ENCODE data around the gene NUP37. TPM values are rescaled to one million over a fixed set of nuclear protein-coding genes. Genes with fewer than 3 reads are reported as not detected.
"Not testable (repeated sequence)": the region's sequence is repeated elsewhere in the genome, so short reads cannot be mapped to it uniquely, and the experiment has no call there.

Gene NUP37, protein sequence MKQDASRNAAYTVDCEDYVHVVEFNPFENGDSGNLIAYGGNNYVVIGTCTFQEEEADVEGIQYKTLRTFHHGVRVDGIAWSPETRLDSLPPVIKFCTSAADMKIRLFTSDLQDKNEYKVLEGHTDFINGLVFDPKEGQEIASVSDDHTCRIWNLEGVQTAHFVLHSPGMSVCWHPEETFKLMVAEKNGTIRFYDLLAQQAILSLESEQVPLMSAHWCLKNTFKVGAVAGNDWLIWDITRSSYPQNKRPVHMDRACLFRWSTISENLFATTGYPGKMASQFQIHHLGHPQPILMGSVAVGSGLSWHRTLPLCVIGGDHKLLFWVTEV
- total RNA-seq (10 to 100 TPM; 20.4 to 20.5 TPM), polyA plus RNA-seq (10 to 100 TPM; 23.0 to 34.4 (median 23.8) TPM), total RNA-seq (4.9 to 39.4 (median 17.2) reads per million in 6 experiments)

DNA sequence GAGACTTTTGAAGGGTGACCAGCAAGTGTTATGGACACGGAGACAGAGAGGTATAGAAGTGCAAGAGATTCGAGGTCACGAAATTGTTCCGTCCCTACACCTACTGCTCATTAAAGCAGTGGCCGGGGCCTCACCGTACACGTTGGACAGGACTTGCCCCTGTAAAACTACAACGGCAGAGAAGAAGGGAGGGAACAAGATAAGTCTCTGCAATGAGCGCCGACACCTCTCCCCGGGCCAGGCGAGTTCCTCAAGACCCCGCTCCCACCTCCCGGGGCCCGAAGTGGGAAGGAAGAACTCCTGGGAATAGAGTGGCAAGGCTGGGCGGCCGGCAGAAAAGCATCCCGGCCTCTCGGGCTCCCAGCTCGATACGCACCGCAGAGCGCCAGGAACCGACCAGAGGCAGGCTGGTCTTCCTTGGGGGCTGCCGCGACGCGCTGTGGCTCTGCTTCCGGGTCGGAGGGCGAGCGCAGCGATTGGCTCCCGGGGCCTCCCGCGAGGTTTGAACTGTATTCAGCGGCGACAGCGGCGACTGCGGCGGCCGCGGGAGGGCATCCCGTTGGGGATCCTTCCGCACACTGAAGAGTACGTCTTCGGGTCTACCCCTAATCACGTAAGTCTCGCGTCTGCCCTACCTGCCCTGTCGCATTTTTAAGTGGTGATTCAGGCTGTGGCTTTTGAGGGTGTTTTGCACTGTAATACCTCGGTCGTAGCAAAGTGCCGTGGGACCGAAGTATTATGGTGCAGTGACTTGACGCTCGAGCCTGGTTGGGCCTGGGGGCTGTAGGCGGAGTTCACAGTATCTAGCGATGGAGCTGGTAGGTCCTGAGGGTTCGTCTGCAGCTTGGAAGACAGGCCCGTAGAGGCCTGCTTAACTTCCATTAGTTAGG, at the start of gene NUP37, which contains the start of gene PARPBP:
Gene NUP37 (minus strand): TSS at position 441 of the 890 bp plus-strand sequence. CDS start 1,596 bp downstream, outside the sequence.
Gene PARPBP (plus strand): TSS at position 510 of the 890 bp plus-strand sequence. CDS start 3,706 bp downstream, outside the sequence.
- peaks cover 6 to 27% (median 22%) of the 10 kb centered on the region in 3 donors for H3K36me3 Mint-ChIP-seq
- no peaks in the 10 kb centered on the region for H3K9me3 Mint-ChIP-seq
- peak; percentile 86 to 95 (median 91) for DNase-seq
- peak within 1 kb of the TSS; percentile 81 to 98 (median 96) for H3K27ac Mint-ChIP-seq
- POLR2A ChIA-PET, result interaction anchor here (1.1 kb wide), 1 partner anchor 58 kb away, joined by 8 read pairs; the partner anchor contains the start of gene WASHC3
- ATAC-seq, result peak; percentile 96 to 98
- H3K27me3 Mint-ChIP-seq, result no peaks in the 10 kb centered on the region
- H3K4me1 Mint-ChIP-seq, result peaks cover 8 to 25% (median 17%) of the 10 kb centered on the region in 4 donors
- H3K4me3 Mint-ChIP-seq, result peak within 1 kb of the TSS; percentile 90 to 95 (median 92)

DNA sequence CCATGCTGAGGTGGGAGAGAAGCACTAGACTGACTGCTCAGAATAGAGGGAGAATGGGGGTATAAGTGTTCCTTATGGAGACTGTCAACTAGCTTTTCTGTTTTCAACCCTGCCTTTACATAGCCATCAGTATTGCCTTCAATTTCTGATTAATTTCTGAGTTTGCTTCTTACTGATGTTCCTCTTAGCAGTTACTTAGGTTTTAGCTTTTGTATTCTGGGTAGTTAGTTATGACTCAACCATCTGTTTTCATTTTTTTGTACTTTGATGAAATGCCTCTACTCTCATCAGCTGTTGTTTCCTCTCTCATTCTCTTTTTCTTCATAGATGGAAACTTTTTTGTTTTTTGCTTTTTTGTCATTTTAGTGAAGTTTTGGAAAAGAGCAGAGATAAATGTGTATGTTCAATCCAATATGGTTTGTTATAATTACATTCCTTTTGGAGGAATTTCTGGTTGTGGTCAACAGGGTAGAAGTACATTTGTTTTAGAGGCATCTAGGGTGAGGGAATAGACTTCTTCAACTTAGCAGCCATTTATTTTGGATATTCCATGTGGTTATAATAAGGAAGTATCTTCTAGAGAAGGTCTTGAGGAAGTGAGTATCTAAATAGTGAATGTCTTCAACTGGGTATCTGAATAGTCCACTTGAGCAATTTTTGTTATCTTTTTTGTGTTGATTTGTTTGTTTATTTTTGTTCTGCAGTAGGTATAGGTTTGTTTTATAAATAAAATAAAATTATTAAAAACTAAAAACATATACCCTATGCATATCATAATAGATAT, 48.1 kb upstream of the NUP37 start:
- DNase-seq, result no peak
- no peaks in the 10 kb centered on the region for H3K9me3 Mint-ChIP-seq
- H3K36me3 Mint-ChIP-seq, result peaks cover 0 to 2% (median 0%) of the 10 kb centered on the region in 3 donors
- no peak for ATAC-seq
- POLR2A ChIA-PET, result no interaction called here
- H3K27me3 Mint-ChIP-seq, result no peaks in the 10 kb centered on the region
- H3K4me3 Mint-ChIP-seq, result no peak overlapping the region
- no peak overlapping the region for H3K27ac Mint-ChIP-seq
- no peaks in the 10 kb centered on the region for H3K4me1 Mint-ChIP-seq

DNA sequence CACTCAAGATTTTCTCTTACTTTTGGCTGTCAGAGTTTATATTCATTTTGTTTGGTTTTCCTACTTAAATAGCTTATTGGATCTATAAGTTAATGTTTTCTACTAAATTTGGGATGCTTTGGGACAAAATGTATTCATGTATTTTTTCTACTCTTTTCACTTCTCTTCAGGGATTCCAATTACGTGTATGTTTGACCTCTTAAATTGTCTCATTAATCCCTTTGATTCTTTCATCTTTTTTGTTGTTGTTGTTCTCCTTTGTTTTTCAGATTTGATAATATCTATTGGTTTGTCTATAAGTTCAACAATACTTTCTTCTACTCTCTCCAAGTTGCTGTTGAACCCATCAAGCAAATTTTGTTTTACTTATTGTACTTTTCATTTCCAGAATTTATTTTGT, 43.5 kb upstream of the NUP37 start:
- Mint-ChIP-seq H3K27me3 (no peaks in the 10 kb centered on the region), H3K9me3 (no peaks in the 10 kb centered on the region), H3K27ac (peak overlapping the region in 1 of 10 donors; percentile 1), H3K36me3 (peaks cover 0 to 2% (median 0%) of the 10 kb centered on the region in 3 donors), H3K4me3 (no peak overlapping the region), H3K4me1 (no peaks in the 10 kb centered on the region)
- ATAC-seq (no peak), DNase-seq (no peak)
- POLR2A ChIA-PET, result no interaction called here

DNA sequence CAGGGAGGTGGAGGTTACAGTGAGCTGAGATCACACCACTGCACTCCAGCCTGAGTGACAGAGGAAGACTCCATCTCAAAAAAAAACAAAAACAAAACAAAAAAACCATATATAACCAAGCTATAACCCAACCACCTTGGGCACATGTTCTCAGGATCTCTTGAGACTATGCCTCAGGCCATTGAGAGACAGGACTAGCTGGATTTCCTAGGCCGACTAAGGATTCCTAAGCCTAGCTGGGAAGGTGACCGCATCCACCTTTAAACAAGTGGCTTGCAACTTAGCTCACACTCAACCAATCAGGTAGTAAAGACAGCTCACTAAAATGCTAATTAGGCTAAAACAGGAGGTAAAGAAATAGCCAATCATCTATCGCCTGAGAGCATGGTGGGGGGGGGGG, 35.3 kb upstream of the NUP37 start:
- H3K4me1 Mint-ChIP-seq, H3K36me3 Mint-ChIP-seq, H3K27me3 Mint-ChIP-seq, ATAC-seq, H3K27ac Mint-ChIP-seq, H3K9me3 Mint-ChIP-seq, H3K4me3 Mint-ChIP-seq, POLR2A ChIA-PET, DNase-seq: not testable (repeated sequence)

DNA sequence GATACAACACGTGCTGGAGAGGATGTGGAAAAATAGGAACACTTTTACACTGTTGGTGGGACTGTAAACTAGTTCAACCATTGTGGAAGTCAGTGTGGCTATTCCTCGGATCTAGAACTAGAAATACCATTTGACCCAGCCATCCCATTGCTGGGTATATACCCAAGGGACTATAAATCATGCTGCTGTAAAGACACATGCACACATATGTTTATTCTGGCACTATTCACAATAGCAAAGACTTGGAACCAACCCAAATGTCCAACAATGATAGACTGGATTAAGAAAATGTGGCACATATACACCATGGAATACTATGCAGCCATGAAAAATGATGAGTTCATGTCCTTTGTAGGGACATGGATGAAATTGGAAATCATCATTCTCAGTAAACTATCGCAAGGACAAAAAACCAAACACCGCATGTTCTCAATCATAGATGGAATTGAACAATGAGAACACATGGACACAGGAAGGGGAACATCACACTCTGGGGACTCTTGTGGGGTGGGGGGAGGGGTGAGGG, 27.2 kb upstream of the NUP37 start:
- H3K36me3 Mint-ChIP-seq, H3K27ac Mint-ChIP-seq, H3K27me3 Mint-ChIP-seq, ATAC-seq, POLR2A ChIA-PET, DNase-seq, H3K9me3 Mint-ChIP-seq, H3K4me3 Mint-ChIP-seq: not testable (repeated sequence)
- H3K4me1 Mint-ChIP-seq, result peaks cover 3 to 13% (median 8%) of the 10 kb centered on the region in 4 donors

DNA sequence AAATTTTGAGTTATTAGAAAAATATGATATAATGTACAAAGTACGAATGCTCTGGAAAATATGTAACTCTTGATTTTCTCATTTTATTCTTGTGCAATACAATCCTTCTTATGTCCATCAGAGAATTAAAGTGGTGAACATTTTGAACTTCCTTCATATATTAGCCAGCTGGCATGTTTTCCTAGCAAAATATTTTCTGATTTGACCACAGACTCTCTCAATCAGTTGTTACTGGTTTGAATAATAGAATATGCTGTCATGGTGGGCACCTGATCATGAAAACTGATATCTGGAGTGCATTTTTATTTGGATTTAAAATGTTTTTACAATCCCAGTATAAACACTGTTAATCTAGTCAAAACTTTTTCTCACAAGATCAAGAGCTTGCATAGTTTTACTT, 24.3 kb upstream of the NUP37 start:
- ATAC-seq (no peak), DNase-seq (no peak)
- Mint-ChIP-seq H3K9me3 (peaks cover 0 to 28% (median 0%) of the 10 kb centered on the region in 9 donors), H3K27me3 (no peaks in the 10 kb centered on the region), H3K4me1 (peaks cover 3 to 14% (median 9%) of the 10 kb centered on the region in 4 donors), H3K36me3 (peaks cover 0 to 11% (median 0%) of the 10 kb centered on the region in 3 donors), H3K4me3 (no peak overlapping the region), H3K27ac (no peak overlapping the region)
- POLR2A ChIA-PET, result no interaction called here

DNA sequence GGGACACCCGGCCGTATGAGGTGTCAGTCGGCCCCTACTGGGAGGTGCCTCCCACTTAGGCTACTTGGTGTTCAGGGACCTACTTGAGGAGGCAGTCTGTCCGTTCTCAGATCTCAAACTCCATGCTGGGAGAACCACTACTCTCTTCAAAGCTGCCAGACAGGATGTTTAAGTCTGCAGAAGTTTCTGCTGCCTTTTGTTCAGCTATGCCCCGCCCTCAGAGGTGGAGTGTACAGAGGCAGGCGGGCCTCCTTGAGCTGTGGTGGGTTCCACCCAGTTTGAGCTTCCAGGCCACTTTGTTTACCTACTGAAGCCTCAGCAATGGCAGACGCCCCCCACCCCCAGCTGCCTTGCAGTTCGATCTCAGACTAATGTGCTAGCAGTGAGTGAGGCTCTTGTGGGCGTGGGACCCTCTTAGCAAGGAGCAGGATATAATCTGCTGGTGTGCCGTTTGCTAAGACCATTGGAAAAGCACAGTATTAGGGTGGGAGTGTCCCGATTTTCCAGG, 23.0 kb upstream of the NUP37 start:
- DNase-seq, result peak in 3 of 10 donors; percentile 16 to 24 (median 23)
- not testable (repeated sequence) for ATAC-seq, H3K27me3 Mint-ChIP-seq
- Mint-ChIP-seq H3K36me3 (peaks cover 0 to 11% (median 0%) of the 10 kb centered on the region in 3 donors), H3K27ac (peak overlapping the region in 5 of 10 donors; percentile 19 to 69 (median 47)), H3K4me1 (peaks cover 3 to 14% (median 9%) of the 10 kb centered on the region in 4 donors), H3K4me3 (peak overlapping the region in 4 of 10 donors; percentile 30 to 52 (median 44)), H3K9me3 (peaks cover 0 to 34% (median 0%) of the 10 kb centered on the region in 9 donors)
- POLR2A ChIA-PET, result interaction anchor here (0.6 kb wide), 1 partner anchor 15 kb away, joined by 3 read pairs; no protein-coding TSS in a partner anchor

DNA sequence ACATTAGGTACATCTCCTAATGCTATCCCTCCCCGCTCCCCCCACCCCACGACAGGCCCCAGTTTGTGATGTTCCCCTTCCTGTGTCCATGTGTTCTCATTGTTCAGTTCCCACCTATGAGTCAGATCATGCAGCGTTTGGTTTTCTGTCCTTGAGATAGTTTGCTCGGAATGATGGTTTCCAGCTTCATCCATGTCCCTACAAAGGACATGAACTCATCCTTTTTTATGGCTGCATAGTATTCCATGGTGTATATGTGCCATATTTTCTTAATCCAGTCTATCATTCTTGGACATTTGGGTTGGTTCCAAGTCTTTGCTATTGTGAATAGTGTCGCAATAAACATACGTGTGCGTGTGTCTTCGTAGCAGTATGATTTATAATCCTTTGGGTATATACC, 17.7 kb upstream of the NUP37 start:
- H3K36me3 Mint-ChIP-seq, POLR2A ChIA-PET, DNase-seq, ATAC-seq, H3K4me3 Mint-ChIP-seq, H3K4me1 Mint-ChIP-seq, H3K27me3 Mint-ChIP-seq: not testable (repeated sequence)
- Mint-ChIP-seq H3K27ac (peak overlapping the region in 1 of 10 donors; percentile 49), H3K9me3 (peaks cover 0 to 40% (median 0%) of the 10 kb centered on the region in 9 donors)

DNA sequence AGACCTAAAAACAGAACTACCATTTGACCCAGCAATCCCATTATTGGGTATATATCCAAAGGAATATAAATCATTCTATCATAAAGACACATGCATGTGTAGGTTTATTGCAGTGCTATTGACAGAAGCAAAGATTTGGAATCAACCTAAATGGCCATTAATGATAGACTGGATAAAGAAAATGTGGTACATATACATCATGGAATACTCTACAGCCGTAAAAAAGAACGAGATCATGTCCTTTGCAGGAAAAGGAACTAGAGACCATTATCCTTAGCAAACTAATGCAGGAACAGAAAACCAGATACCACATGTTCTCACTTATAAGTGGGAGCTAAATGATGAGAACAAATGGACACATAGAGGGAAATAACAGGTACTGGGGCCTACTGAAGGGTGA, 11.5 kb upstream of the NUP37 start:
- H3K4me1 Mint-ChIP-seq, H3K9me3 Mint-ChIP-seq, H3K4me3 Mint-ChIP-seq, DNase-seq, POLR2A ChIA-PET, H3K27me3 Mint-ChIP-seq, ATAC-seq: not testable (repeated sequence)
- Mint-ChIP-seq H3K27ac (peak overlapping the region in 1 of 10 donors; percentile 34), H3K36me3 (peaks cover 0 to 15% (median 0%) of the 10 kb centered on the region in 3 donors)

DNA sequence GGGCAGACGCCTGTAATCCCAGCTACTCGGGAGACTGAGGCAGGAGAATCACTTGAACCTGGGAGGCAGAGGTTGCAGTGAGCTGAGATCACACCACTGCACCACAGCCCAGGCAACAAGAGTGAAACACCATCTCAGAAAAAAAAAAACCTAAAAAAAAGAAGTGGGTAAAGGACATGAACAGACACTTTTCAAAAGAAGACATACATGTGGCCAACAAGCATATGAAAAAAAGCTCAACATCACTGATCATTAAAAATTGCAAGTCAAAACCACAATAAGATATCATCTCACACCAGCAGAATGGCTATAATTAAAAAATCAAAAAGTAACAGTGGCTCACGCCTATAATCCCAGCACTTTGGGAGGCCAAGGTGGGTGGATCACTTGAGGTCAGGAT, 10.8 kb upstream of the NUP37 start:
- H3K27me3 Mint-ChIP-seq, result not testable (repeated sequence)

DNA sequence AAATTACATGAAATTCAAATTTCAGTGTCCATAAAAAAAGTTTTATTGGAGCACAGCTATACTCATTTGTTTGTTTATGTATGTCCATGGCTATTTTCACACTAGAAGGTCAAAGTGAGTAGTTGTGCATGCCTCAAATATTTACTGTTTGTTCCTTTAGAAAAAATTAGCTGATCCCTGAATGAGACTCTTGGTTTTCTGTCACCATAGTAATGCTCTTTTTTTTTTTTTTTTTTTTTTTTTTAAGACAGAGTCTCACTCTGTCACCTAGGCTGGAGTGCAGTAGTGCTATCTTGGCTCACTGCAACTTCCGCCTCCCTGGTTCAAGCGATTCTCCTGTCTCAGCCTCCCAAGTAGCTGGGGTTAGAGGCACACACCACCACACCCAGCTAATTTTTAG, 1.4 kb upstream of the NUP37 start:
- not testable (repeated sequence) for DNase-seq, ATAC-seq, H3K9me3 Mint-ChIP-seq, H3K27me3 Mint-ChIP-seq
- H3K27ac Mint-ChIP-seq, result peak overlapping the region in 1 of 10 donors; percentile 86
- POLR2A ChIA-PET, result interaction anchor here (0.7 kb wide), 1 partner anchor 56 kb away, joined by 6 read pairs; no protein-coding TSS in a partner anchor
- H3K36me3 Mint-ChIP-seq, result peaks cover 2 to 16% (median 12%) of the 10 kb centered on the region in 3 donors
- H3K4me3 Mint-ChIP-seq, result peak overlapping the region in 4 of 10 donors; percentile 90 to 95 (median 92)
- peaks cover 8 to 25% (median 15%) of the 10 kb centered on the region in 4 donors for H3K4me1 Mint-ChIP-seq

More for the DNA sequence above, 10.8 kb upstream of the NUP37 start:
- DNase-seq, POLR2A ChIA-PET, H3K27ac Mint-ChIP-seq, ATAC-seq, H3K4me3 Mint-ChIP-seq, H3K9me3 Mint-ChIP-seq, H3K4me1 Mint-ChIP-seq: not testable (repeated sequence)
- H3K36me3 Mint-ChIP-seq, result peaks cover 0 to 15% (median 0%) of the 10 kb centered on the region in 3 donors

Measured in naive thymus-derived CD8-positive, alpha-beta T cell (primary cell).